Muscle of leg (tissue), 11 donors: ENCODE data around the gene TM4SF1. TPM values are rescaled to one million over a fixed set of nuclear protein-coding genes. Genes with fewer than 3 reads are reported as not detected.

Source experiments
- DNase-seq: peaks from one replicate; pipeline ENCODE4 v3.0.0; 2013
- H3K27ac ChIP-seq: one replicate; pipeline ENCODE4 v1.5.1; 2013; ENCODE audit warnings: mild to moderate bottlenecking, low read length, control low read depth
- H3K27me3 ChIP-seq: one replicate; pipeline ENCODE4 v1.6.1; 2013; ENCODE audit warnings: low read length; ENCODE audit not compliant: control insufficient read depth, insufficient read depth
- H3K36me3 ChIP-seq: one replicate; pipeline ENCODE4 v1.6.1; 2013; ENCODE audit warnings: low read length; ENCODE audit not compliant: control insufficient read depth, insufficient read depth
- H3K4me1 ChIP-seq: one replicate; pipeline ENCODE4 v1.6.1; 2013; ENCODE audit warnings: low read length; ENCODE audit not compliant: control insufficient read depth, insufficient read depth
- H3K4me3 ChIP-seq: one replicate; pipeline ENCODE4 v1.5.1; 2013; ENCODE audit warnings: low read length, control low read depth
- H3K9me3 ChIP-seq: replicated peaks from 2 replicates; pipeline ENCODE4 v1.6.1; 2013; ENCODE audit warnings: low read depth, low read length; ENCODE audit not compliant: control insufficient read depth
- WGBS: methylation state at CpG from one replicate; pipeline ENCODE4 v1.1.5; 2013; ENCODE audit warnings: missing lambda C conversion rate; ENCODE audit not compliant: insufficient coverage; 5-methylcytosine and 5-hydroxymethylcytosine counted together
- polyA plus RNA-seq, 8 donors: library from polyadenylated mRNA; unstranded; fragments of 120-200 nt; gene quantifications; one replicate each; pipeline versions ENCODE4 v1.2.1 to v1.2.3, GENCODE V29; 2013; ENCODE audit warnings: inconsistent platforms in 1 of 8, low replicate concordance in 1 of 8; ENCODE audit not compliant: insufficient read length in 8 of 8, insufficient read depth in 1 of 8
- total RNA-seq: library from RNA; stranded (reverse); fragments of 120-200 nt; gene quantifications from one replicate; pipeline ENCODE4 v1.2.4, GENCODE V29; 2013

The TM4SF1 gene
- total and polyA plus RNA-seq, 9 donors = 32.8 to 57.2 (median 39.9) TPM

- Histone ChIP-seq H3K27me3 (no peaks in the 10 kb centered on the region), H3K4me1 (no peaks in the 10 kb centered on the region), H3K4me3 (no peak overlapping the region), H3K27ac (peak overlapping the region; percentile 32), H3K36me3 (no peaks in the 10 kb centered on the region), H3K9me3 (no peaks in the 10 kb centered on the region)
- peak; percentile 79 for DNase-seq
- WGBS = no CpG with 5 or more reads among the region's 1 CpG
Measured at GRCh38 chr3:149414557-149415231, 37.2 kb upstream of the TM4SF1 start.

DNA sequence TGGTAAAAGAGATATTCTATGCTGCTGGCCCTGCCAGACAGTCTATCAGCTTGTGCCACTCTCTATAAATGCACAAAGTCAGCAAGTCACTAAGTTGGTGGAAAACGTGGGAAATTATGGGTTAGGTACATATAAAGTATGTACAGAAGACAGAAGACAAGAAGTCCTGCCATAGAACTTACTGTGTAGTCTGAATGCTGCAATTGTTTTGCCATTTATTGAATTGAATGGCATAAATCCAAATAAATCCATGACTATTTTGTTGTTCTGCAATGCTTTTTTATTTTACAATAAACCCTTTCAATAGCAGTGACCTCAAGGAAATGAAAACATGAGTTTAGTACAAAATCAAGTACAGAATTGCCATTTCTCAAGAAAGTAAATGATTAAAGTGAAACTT lies 34.1 kb upstream of the TM4SF1 start:
- Histone ChIP-seq H3K27me3 (no peaks in the 10 kb centered on the region), H3K36me3 (no peaks in the 10 kb centered on the region), H3K9me3 (no peaks in the 10 kb centered on the region), H3K27ac (no peak overlapping the region), H3K4me3 (no peak overlapping the region), H3K4me1 (no peaks in the 10 kb centered on the region)
- WGBS = no CpG with 5 or more reads among the region's 1 CpG
- no peak for DNase-seq

DNA sequence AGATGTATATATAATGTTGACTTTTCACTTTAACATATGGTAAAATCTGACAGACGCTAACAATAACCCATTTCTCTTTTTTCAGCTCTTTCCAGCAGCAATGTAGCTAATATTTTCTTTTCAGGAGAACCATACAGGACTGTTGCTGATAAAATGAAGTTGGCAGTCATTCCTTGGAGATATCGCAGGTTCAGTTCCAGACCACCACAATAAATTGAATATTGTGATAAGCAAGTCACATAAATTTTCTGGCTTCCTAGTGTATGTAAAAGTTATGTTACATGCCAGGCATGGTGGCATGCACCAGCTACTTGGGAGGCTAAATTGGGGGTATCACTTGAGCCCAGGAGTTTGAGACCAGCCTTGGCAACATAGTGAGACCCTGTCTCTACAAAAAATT lies 31.9 kb upstream of the TM4SF1 start:
- Histone ChIP-seq H3K4me3 (no peak overlapping the region), H3K36me3 (no peaks in the 10 kb centered on the region), H3K9me3 (no peaks in the 10 kb centered on the region), H3K4me1 (no peaks in the 10 kb centered on the region), H3K27me3 (no peaks in the 10 kb centered on the region), H3K27ac (no peak overlapping the region)
- no peak for DNase-seq
- WGBS = no CpG with 5 or more reads among the region's 2 CpGs

GRCh38 chr3:149407898-149408297 lies 30.4 kb upstream of the TM4SF1 start:
- H3K9me3 ChIP-seq = no peaks in the 10 kb centered on the region
- H3K4me1 ChIP-seq = no peaks in the 10 kb centered on the region
- H3K27me3 ChIP-seq = no peaks in the 10 kb centered on the region
- DNase-seq = no peak
- no peak overlapping the region for H3K27ac ChIP-seq
- no peaks in the 10 kb centered on the region for H3K36me3 ChIP-seq
- H3K4me3 ChIP-seq = no peak overlapping the region
- no CpG with 5 or more reads among the region's 3 CpGs for WGBS

DNA sequence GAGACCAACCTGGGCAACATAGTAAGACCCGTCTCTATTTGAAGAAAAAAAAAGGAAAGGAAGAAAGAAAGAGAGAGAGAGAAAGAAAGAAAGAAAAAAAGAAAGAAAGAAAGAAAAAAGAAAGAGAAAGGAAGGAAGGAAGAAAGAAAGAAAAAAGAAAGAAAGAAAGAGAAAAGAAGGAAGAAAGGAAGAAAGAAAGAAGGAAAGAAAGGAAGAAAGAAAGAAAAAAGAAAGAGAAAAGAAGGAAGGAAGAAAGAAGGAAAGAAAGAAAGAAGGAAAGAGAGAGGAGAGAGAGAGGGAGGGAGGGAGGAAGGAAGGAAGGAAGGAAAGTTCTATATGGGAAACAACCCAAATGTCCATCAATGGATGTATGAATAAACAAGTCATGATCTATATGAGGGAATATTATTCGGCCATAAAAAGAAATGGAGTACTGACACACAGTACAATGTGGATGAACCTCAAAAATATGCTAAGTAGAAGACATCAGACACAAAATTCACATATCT lies 28.8 kb upstream of the TM4SF1 start:
- Histone ChIP-seq H3K4me1 (no peaks in the 10 kb centered on the region), H3K4me3 (no peak overlapping the region), H3K36me3 (no peaks in the 10 kb centered on the region), H3K9me3 (no peaks in the 10 kb centered on the region), H3K27ac (no peak overlapping the region), H3K27me3 (no peaks in the 10 kb centered on the region)
- no peak for DNase-seq
- 88% methylated on average over 1 of the region's 2 CpGs for WGBS

GRCh38 chr3:149403443-149403842 lies 26.0 kb upstream of the TM4SF1 start:
- 50% methylated on average over 1 of the region's 2 CpGs for WGBS
- H3K27ac ChIP-seq = no peak overlapping the region

DNA sequence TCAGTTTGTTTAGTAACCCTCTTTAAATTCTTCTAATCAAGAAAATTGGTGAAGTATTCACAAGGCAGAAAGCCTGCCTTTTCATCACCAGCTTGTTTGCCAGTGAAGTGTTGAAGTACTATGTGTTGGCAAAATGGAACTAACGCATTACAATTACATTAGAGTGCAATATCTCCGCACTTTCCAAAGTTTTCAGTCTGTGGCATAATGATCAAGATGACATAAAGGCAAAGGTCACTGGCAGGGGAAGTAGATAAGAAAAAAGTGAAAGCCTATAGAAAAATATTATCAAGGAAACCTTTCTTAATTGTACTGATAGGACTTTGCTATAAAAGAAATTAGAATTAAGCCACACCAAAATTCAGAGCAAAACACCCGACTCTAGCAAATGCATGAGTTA lies 25.0 kb upstream of the TM4SF1 start:
- H3K27ac ChIP-seq = no peak overlapping the region

More at GRCh38 chr3:149403443-149403842, 26.0 kb upstream of the TM4SF1 start:
- no peaks in the 10 kb centered on the region for H3K36me3 ChIP-seq
- DNase-seq = no peak
- H3K4me1 ChIP-seq = no peaks in the 10 kb centered on the region
- H3K9me3 ChIP-seq = no peaks in the 10 kb centered on the region
- H3K4me3 ChIP-seq = no peak overlapping the region
- H3K27me3 ChIP-seq = no peaks in the 10 kb centered on the region

DNA sequence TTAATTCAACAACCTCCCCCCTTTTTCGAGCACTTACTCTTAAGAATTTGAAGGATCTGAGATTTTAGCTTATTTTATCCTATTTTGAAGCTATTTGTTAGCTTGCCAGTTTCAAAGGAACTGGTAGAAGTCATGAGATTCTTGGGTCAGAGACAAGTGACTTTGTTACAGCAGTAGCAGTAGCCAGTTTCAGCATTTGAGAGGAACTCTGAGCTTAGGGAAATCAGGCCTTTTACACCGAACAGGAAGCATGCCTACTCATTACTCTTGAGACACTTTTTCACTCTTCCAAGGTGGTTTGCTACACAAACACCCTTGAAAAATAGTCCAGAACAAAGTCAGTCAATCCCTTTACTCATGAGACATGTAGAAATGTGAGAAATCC lies 24.5 kb upstream of the TM4SF1 start:
- Histone ChIP-seq H3K27me3 (no peaks in the 10 kb centered on the region), H3K27ac (no peak overlapping the region), H3K36me3 (no peaks in the 10 kb centered on the region), H3K4me1 (no peaks in the 10 kb centered on the region), H3K9me3 (no peaks in the 10 kb centered on the region), H3K4me3 (no peak overlapping the region)
- no peak for DNase-seq
- WGBS = no CpG with 5 or more reads among the region's 2 CpGs

More for the DNA sequence above, 25.0 kb upstream of the TM4SF1 start:
- Histone ChIP-seq H3K4me1 (no peaks in the 10 kb centered on the region), H3K36me3 (no peaks in the 10 kb centered on the region), H3K9me3 (no peaks in the 10 kb centered on the region), H3K4me3 (no peak overlapping the region), H3K27me3 (no peaks in the 10 kb centered on the region)
- no CpG with 5 or more reads among the region's 3 CpGs for WGBS
- DNase-seq = no peak

GRCh38 chr3:149401212-149401925 lies 23.9 kb upstream of the TM4SF1 start:
- Histone ChIP-seq H3K4me1 (no peaks in the 10 kb centered on the region), H3K27me3 (no peaks in the 10 kb centered on the region), H3K36me3 (no peaks in the 10 kb centered on the region), H3K4me3 (no peak overlapping the region), H3K9me3 (no peaks in the 10 kb centered on the region), H3K27ac (no peak overlapping the region)
- DNase-seq = no peak
- no CpG with 5 or more reads among the region's 3 CpGs for WGBS

DNA sequence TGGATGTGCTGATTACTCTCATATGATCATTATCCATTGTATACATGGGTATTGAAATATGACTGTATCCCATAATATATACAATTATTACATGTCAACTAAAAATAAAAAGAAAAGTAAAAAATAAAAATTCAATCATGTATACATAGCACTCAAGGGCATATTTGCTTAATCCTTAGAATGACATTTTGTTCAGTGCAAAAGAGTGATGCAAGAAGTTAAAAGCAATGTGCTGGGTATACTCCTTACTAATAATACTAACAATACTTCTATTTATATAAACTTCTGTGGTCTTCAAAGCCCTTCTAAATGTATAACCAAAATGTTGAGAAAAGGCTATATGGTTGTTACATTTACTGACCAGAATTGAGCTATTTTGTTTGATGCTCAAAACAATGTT lies 23.2 kb upstream of the TM4SF1 start:
- no peak overlapping the region for H3K4me3 ChIP-seq
- no peaks in the 10 kb centered on the region for H3K27me3 ChIP-seq
- no peak overlapping the region for H3K27ac ChIP-seq
- H3K9me3 ChIP-seq = no peaks in the 10 kb centered on the region
- H3K36me3 ChIP-seq = no peaks in the 10 kb centered on the region
- DNase-seq = no peak
- H3K4me1 ChIP-seq = peaks cover 4% of the 10 kb centered on the region
